Adrenal gland (tissue), 12 donors: ENCODE measurements around the gene CYSLTR1. TPM values are rescaled to one million over a fixed set of nuclear protein-coding genes. Genes with fewer than 3 reads are reported as not detected.

Source experiments
- DNase-seq, 7 donors: peaks; one replicate each; pipeline ENCODE4 v3.0.0-alpha.2; 2019 to 2020
- H3K27ac ChIP-seq, 5 donors: fragments of 200-600 bp; sonication (generic) in 4 of 5; 1 replicate in 3 of 5; 2 replicates in 2 of 5; pipeline versions ENCODE4 v1.5.1 to v1.8.0; 2016 to 2020; ENCODE audit warnings: mild to moderate bottlenecking in 1 of 5
- H3K27me3 ChIP-seq: fragments of 200-600 bp; 2 replicates; pipeline ENCODE4 v1.8.0; 2021
- H3K36me3 ChIP-seq, 2 donors: fragments of 200-600 bp; replicated peaks in 1 of 2; 1 replicate in 1 of 2; 2 replicates in 1 of 2; pipeline versions ENCODE4 v1.5.1 to v1.8.0; 2018 to 2022
- H3K4me1 ChIP-seq, 2 donors: fragments of 200-600 bp; replicated peaks in 1 of 2; 1 replicate in 1 of 2; 2 replicates in 1 of 2; pipeline versions ENCODE4 v1.5.1 to v1.8.0; 2018 to 2021
- H3K4me3 ChIP-seq, 4 donors: fragments of 200-600 bp; sonication (generic) in 3 of 4; one replicate each; pipeline ENCODE4 v1.5.1; 2016 to 2018
- H3K9me3 ChIP-seq, 3 donors: fragments of 200-600 bp; sonication (generic) in 1 of 3; replicated peaks in 1 of 3; 1 replicate in 2 of 3; 2 replicates in 1 of 3; pipeline versions ENCODE4 v1.5.1 to v1.8.0; 2016 to 2021
- POLR2A ChIP-seq, 2 donors: fragments of 450-650 bp; IDR thresholded peaks; one replicate each; pipeline ENCODE4 v1.6.1; 2017; ENCODE audit warnings: antibody characterized with exemption in 2 of 2, mild to moderate bottlenecking in 2 of 2, moderate library complexity in 1 of 2
- WGBS, 4 donors: extraction: QIAGEN DNeasy Blood & Tissue Kit in 2 of 4; methylation state at CpG; one replicate each; pipeline versions ENCODE4 v1.1.5 to v1.1.7; 2013 to 2017; 5-methylcytosine and 5-hydroxymethylcytosine counted together
- intact Hi-C, 2 donors: fragments of 100-400 bp; cut with DNase I; formaldehyde crosslinking; loops; one replicate each; pipeline versions ENCODE4 v1.14.1 to v1.15.0; 2022 to 2023
- polyA plus RNA-seq, 3 donors: library from polyadenylated mRNA; stranded (reverse); fragments of 200-250 nt in 2 of 3; fragments of 350-450 nt in 1 of 3; fragmentation: Illumina TruSeq in 1 of 3; extraction: RNeasy Lipid Tissue Mini Kit (QIAGEN cat#74804) in 1 of 3; gene quantifications; one replicate each; pipeline ENCODE4 v1.2.3, GENCODE V29; 2013 to 2014
- total RNA-seq, 9 donors: library from RNA; depleted of rRNA in 4 of 9; stranded (reverse); fragments of >200 nt in 4 of 9; fragments of 120-200 nt in 1 of 9; fragmentation: NEBNext Ultra II Directional in 1 of 9; extraction: Animal tissue kit (Norgen Biotek cat#: 25700) in 1 of 9; gene quantifications; one replicate each; pipeline versions ENCODE4 v1.1.0 to v1.2.4, GENCODE V29; 2013 to 2023
- TF ChIP-seq, protein P1 (sequence below), 6 experiments: fragments of 450-650 bp in 4 of 6; fragments of 200-600 bp in 2 of 6; sonication (generic) in 1 of 6; IDR thresholded peaks; 1 replicate in 5 of 6; 2 replicates in 1 of 6; pipeline versions ENCODE4 v1.5.1 to v1.8.0; 2016 to 2021; ENCODE audit warnings: antibody characterized with exemption in 6 of 6, mild to moderate bottlenecking in 2 of 6, moderate library complexity in 1 of 6
- donor health status: healthy with polysubstance abuse.
- donor health status: Bipolar disorder and iron deficiency.
- donor health status: DM: yes; HTN: yes; CAD: no.
- donor health status: DM: no; HTN: no; CAD: no.
- donor health status: DM: no; HTN: no; CAD: no.
- donor health status: DM: yes; HTN: yes; CAD: no.

The CYSLTR1 gene
- total and polyA plus RNA-seq, 12 donors = 0.64 to 4.8 (median 2.0) TPM

DNA sequence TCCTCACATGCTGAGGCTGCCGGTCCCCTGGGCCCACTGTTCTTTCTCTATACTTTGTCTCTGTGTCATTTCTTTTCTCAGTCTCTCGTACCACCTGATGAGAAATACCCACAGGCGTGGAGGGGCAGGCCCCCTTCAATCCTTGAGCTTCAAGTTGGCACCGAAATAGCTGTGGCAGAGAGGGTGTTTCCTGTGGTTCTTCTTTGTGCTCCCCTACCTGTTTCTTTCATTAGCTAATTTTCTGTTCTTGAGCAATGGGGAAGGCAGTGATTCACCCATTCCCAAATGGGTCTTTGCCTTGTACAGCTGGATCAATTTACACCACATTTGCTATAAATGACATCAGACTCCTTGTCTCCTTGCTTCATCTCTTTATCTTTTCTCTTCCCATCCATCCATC lies 2.1 kb upstream of the CYSLTR1 start:
- TF ChIP-seq, protein P1, sequence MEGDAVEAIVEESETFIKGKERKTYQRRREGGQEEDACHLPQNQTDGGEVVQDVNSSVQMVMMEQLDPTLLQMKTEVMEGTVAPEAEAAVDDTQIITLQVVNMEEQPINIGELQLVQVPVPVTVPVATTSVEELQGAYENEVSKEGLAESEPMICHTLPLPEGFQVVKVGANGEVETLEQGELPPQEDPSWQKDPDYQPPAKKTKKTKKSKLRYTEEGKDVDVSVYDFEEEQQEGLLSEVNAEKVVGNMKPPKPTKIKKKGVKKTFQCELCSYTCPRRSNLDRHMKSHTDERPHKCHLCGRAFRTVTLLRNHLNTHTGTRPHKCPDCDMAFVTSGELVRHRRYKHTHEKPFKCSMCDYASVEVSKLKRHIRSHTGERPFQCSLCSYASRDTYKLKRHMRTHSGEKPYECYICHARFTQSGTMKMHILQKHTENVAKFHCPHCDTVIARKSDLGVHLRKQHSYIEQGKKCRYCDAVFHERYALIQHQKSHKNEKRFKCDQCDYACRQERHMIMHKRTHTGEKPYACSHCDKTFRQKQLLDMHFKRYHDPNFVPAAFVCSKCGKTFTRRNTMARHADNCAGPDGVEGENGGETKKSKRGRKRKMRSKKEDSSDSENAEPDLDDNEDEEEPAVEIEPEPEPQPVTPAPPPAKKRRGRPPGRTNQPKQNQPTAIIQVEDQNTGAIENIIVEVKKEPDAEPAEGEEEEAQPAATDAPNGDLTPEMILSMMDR (IDR thresholded peaks at IDR 0.05) = no peak
- TF ChIP-seq POLR2A (IDR thresholded peaks at IDR 0.05) = no peak
- H3K27me3 ChIP-seq = peaks cover 8% of the 10 kb centered on the region
- intact Hi-C loops = no loop called here
- H3K4me1 ChIP-seq = no peaks in the 10 kb centered on the region
- H3K4me3 ChIP-seq = no peak overlapping the region
- no peaks in the 10 kb centered on the region for H3K9me3 ChIP-seq
- H3K36me3 ChIP-seq = no peaks in the 10 kb centered on the region
- WGBS, 4 donors = 57 to 80% (median 69%) methylated on average over 4 of the region's 4 CpGs
- H3K27ac ChIP-seq = no peak overlapping the region
- no peak for DNase-seq

GRCh38 chrX:78326401-78326800 lies 1.0 kb downstream of the CYSLTR1 start:
- intact Hi-C loops = no loop called here
- no peaks in the 10 kb centered on the region for H3K4me1 ChIP-seq
- H3K27me3 ChIP-seq = peaks cover 13% of the 10 kb centered on the region
- peak overlapping the region in 1 of 4 donors; percentile 19 for H3K4me3 ChIP-seq
- H3K27ac ChIP-seq = no peak overlapping the region
- H3K36me3 ChIP-seq = no peaks in the 10 kb centered on the region
- no peak for DNase-seq
- WGBS, 4 donors = 45 to 68% (median 49%) methylated on average over 2 of the region's 2 CpGs
- no peaks in the 10 kb centered on the region for H3K9me3 ChIP-seq
- TF ChIP-seq, protein P1 (IDR thresholded peaks at IDR 0.05) = no peak
- TF ChIP-seq POLR2A (IDR thresholded peaks at IDR 0.05) = no peak

GRCh38 chrX:78322863-78323262 lies 4.5 kb downstream of the CYSLTR1 start:
- Histone ChIP-seq H3K36me3 (no peaks in the 10 kb centered on the region), H3K27ac (no peak overlapping the region), H3K9me3 (no peaks in the 10 kb centered on the region), H3K27me3 (peaks cover 7% of the 10 kb centered on the region), H3K4me1 (no peaks in the 10 kb centered on the region), H3K4me3 (no peak overlapping the region)
- no peak for TF ChIP-seq POLR2A (IDR thresholded peaks at IDR 0.05)
- DNase-seq = no peak
- intact Hi-C loops = no loop called here

GRCh38 chrX:78321809-78322208 lies 5.6 kb downstream of the CYSLTR1 start:
- Histone ChIP-seq H3K36me3 (no peaks in the 10 kb centered on the region), H3K9me3 (no peaks in the 10 kb centered on the region), H3K4me1 (no peaks in the 10 kb centered on the region), H3K27ac (no peak overlapping the region), H3K4me3 (no peak overlapping the region), H3K27me3 (peaks cover 7% of the 10 kb centered on the region)
- peak; percentile 19 to 53 (median 32) for DNase-seq
- intact Hi-C loops = no loop called here
- 24 to 39% (median 35%) methylated on average over 2 of the region's 2 CpGs for WGBS, 4 donors
- TF ChIP-seq, protein P1 (IDR thresholded peaks at IDR 0.05) = no peak
- TF ChIP-seq POLR2A (IDR thresholded peaks at IDR 0.05) = no peak

DNA sequence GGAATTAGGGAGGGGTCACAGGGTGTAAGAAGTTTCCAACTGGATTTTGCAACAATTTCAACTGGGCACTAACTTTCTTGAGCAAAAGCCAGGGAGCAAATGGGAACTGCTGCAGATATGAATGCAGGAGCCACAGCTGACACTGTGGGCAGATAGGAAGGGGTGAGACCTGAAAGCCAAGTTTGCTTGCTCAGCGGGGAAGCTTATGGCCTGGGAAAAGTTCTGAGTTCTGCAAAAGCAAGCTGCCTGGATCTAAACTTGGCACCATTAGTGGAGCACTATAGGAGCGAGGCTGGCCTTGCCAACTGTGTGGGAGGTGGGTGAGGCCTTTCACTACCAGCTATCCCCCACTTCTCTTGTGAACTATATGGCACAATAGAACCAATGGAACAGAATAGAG lies 11.1 kb downstream of the CYSLTR1 start:
- no peaks in the 10 kb centered on the region for H3K9me3 ChIP-seq
- no peaks in the 10 kb centered on the region for H3K4me1 ChIP-seq
- TF ChIP-seq, protein P1 (IDR thresholded peaks at IDR 0.05) = no peak
- no peak for TF ChIP-seq POLR2A (IDR thresholded peaks at IDR 0.05)
- DNase-seq = no peak
- H3K27ac ChIP-seq = no peak overlapping the region
- no peaks in the 10 kb centered on the region for H3K36me3 ChIP-seq
- 59 to 71% (median 66%) methylated on average over 1 to 2 of the region's 2 CpGs for WGBS, 4 donors
- peaks cover under 1% of the 10 kb centered on the region for H3K27me3 ChIP-seq
- intact Hi-C loops = no loop called here
- H3K4me3 ChIP-seq = no peak overlapping the region
